ENCODE results near the gene XYLT1. TPM values are rescaled to one million over a fixed set of nuclear protein-coding genes. Genes with fewer than 3 reads are reported as not detected.

Gene XYLT1
- polyA plus RNA-seq, 1 of the 3 experiments (the other 2 are of a cell fraction) = 17.6 TPM

DNA sequence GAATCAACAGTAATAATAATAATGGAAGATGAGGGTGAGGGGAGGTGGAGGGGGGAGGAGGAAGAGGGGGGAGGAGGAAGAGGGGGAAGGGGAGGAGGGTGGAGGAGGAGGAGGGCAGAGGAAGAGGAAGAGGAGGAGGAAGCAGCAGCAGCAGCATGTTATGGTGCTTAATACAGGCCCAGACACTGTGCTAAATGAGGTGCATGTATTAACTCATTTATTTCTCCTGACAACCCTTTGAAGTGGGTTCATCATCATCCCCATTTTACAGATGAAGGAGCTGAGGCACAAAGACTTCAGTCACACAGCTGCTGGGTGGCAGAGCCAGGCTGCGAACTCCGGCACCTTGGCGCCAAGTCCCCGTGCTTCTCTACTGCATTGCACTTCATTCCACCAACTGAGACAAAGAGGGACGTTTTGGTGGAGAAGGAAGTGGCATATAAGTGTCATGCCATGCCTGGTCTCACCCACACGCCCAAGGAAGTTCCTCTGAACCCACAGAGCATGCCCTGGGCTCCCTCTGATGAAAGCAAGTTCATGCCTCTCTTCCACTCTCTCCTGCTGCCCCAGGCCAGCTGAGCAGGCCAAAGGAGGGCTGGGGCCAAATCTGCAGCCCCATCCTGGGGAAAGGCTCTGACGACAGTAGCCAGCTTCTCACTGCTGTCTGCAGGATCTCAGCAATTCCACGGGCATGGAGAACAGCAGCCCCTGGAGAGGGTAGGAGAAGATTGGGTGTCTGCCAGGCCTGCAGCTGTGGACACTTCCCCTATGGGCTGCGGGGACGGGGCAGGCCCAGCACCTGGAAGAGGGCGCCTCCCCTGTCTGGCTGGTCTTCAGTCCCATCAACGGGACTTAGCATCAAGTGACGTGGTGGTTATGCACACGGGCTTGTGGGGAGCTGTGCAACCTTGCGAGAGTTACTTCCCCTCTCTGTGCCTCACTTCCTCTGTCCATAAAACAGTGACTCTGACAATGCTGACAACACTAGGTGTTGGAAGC lies 21.8 kb downstream of the XYLT1 start:
- no peak overlapping the region for H3K9ac ChIP-seq
- peaks cover 3 to 45% of the 10 kb centered on the region in 2 experiments for H3K36me3 ChIP-seq (replicated peaks in 1 of 2; ENCODE audit: control insufficient read depth in 1 of 2, insufficient read depth in 2 of 2, low read length in 1 of 2)
- no peaks in the 10 kb centered on the region for H3K9me2 ChIP-seq
- H3K4me2 ChIP-seq = no peak overlapping the region
- peaks cover 99% of the 10 kb centered on the region for H3K79me2 ChIP-seq (ENCODE audit: insufficient read depth)
- peaks cover 100% of the 10 kb centered on the region for H4K20me1 ChIP-seq (ENCODE audit: insufficient read depth)
- peak; percentile 20 for DNase-seq
- H3K27ac ChIP-seq (ENCODE audit: low read depth in 2 of 2, low read length in 1 of 2) = peak overlapping the region in 1 of 2 experiments; percentile 19; a peak in 1 of 4 replicates
- peaks cover 36% of the 10 kb centered on the region for H3F3A ChIP-seq (replicated peaks; ENCODE audit: insufficient read depth)
- TF ChIP-seq EP300 (IDR thresholded peaks at IDR 0.05; ENCODE audit: borderline replicate concordance in 1 of 2, low read depth in 1 of 2, low read length in 1 of 2) (no peak), RXRA (IDR thresholded peaks at IDR 0.05; ENCODE audit: borderline replicate concordance, low read depth) (no peak), SIN3A (IDR thresholded peaks at IDR 0.05; ENCODE audit: borderline replicate concordance, low read depth, low read length) (no peak), MXI1 (IDR thresholded peaks at IDR 0.05; ENCODE audit: low read depth, low read length) (no peak), FOSL2 (IDR thresholded peaks at IDR 0.05; ENCODE audit: borderline replicate concordance, low read depth) (no peak), RFX5 (IDR thresholded peaks at IDR 0.05; ENCODE audit: low read length) (no peak)
- TF ChIP-seq, protein P1, sequence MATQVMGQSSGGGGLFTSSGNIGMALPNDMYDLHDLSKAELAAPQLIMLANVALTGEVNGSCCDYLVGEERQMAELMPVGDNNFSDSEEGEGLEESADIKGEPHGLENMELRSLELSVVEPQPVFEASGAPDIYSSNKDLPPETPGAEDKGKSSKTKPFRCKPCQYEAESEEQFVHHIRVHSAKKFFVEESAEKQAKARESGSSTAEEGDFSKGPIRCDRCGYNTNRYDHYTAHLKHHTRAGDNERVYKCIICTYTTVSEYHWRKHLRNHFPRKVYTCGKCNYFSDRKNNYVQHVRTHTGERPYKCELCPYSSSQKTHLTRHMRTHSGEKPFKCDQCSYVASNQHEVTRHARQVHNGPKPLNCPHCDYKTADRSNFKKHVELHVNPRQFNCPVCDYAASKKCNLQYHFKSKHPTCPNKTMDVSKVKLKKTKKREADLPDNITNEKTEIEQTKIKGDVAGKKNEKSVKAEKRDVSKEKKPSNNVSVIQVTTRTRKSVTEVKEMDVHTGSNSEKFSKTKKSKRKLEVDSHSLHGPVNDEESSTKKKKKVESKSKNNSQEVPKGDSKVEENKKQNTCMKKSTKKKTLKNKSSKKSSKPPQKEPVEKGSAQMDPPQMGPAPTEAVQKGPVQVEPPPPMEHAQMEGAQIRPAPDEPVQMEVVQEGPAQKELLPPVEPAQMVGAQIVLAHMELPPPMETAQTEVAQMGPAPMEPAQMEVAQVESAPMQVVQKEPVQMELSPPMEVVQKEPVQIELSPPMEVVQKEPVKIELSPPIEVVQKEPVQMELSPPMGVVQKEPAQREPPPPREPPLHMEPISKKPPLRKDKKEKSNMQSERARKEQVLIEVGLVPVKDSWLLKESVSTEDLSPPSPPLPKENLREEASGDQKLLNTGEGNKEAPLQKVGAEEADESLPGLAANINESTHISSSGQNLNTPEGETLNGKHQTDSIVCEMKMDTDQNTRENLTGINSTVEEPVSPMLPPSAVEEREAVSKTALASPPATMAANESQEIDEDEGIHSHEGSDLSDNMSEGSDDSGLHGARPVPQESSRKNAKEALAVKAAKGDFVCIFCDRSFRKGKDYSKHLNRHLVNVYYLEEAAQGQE (IDR thresholded peaks at IDR 0.05; ENCODE audit: low read depth, low read length) = no peak
- no peak overlapping the region for H2AFZ ChIP-seq (ENCODE audit: low read depth)
- ChIA-PET CTCF (interaction anchor here (0.6 to 1.4 kb wide), 4 partner anchors 8 to 254 kb away, joined by 3 to 6 read pairs (median 4); no protein-coding TSS in a partner anchor), POLR2A (no interaction called here)
- H3K9me3 ChIP-seq = no peaks in the 10 kb centered on the region
- H3K4me3 ChIP-seq (ENCODE audit: low read depth in 2 of 2, low read length in 1 of 2) = no peak overlapping the region
- H3K4me1 ChIP-seq (ENCODE audit: control insufficient read depth in 1 of 2, insufficient read depth in 2 of 2, low read depth in 1 of 2, low read length in 1 of 2) = peaks cover 0 to 20% of the 10 kb centered on the region in 2 experiments; a peak in 1 of 4 replicates
- 88% methylated on average over 10 of the region's 15 CpGs for WGBS (ENCODE audit: low lambda C conversion rate)
- H3K27me3 ChIP-seq (ENCODE audit: insufficient read depth) = no peaks in the 10 kb centered on the region

DNA sequence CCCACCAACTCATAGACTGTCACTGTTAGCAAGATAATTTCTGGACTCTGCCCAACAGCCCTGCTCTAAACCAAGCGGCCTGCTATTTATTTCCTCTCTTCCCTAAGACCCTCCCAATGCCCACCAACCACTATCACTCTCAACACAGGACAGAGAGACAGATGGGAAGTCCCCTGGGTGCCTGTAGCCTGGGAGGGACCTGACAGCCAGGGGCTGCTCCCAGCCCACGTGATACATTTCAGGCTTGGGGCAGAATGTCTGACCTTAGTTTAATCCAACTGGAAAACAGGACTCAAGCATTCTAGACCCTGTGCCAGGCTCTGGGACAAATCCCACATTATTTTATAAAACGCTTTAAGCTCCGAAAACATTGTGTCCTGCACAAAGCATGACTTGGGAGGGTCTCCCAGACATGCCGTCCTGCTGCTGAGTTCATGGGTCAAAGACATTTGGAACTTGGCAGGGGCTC lies 23.6 kb downstream of the XYLT1 start:
- DNase-seq = no peak
- H2AFZ ChIP-seq (ENCODE audit: low read depth) = no peak overlapping the region
- H3K27me3 ChIP-seq (ENCODE audit: insufficient read depth) = no peaks in the 10 kb centered on the region
- no peak overlapping the region for H3K9ac ChIP-seq
- H3K36me3 ChIP-seq (replicated peaks in 1 of 2; ENCODE audit: control insufficient read depth in 1 of 2, insufficient read depth in 2 of 2, low read length in 1 of 2) = peaks cover 3 to 46% of the 10 kb centered on the region in 2 experiments
- H3K4me1 ChIP-seq (ENCODE audit: control insufficient read depth in 1 of 2, insufficient read depth in 2 of 2, low read depth in 1 of 2, low read length in 1 of 2) = peaks cover 0 to 15% of the 10 kb centered on the region in 2 experiments; a peak in 1 of 4 replicates
- ChIA-PET POLR2A (no interaction called here), CTCF (no interaction called here)
- peaks cover 99% of the 10 kb centered on the region for H4K20me1 ChIP-seq (ENCODE audit: insufficient read depth)
- peaks cover 99% of the 10 kb centered on the region for H3K79me2 ChIP-seq (ENCODE audit: insufficient read depth)
- H3K4me3 ChIP-seq (ENCODE audit: low read depth in 2 of 2, low read length in 1 of 2) = no peak overlapping the region
- H3F3A ChIP-seq (replicated peaks; ENCODE audit: insufficient read depth) = peaks cover 37% of the 10 kb centered on the region
- TF ChIP-seq, protein P2, sequence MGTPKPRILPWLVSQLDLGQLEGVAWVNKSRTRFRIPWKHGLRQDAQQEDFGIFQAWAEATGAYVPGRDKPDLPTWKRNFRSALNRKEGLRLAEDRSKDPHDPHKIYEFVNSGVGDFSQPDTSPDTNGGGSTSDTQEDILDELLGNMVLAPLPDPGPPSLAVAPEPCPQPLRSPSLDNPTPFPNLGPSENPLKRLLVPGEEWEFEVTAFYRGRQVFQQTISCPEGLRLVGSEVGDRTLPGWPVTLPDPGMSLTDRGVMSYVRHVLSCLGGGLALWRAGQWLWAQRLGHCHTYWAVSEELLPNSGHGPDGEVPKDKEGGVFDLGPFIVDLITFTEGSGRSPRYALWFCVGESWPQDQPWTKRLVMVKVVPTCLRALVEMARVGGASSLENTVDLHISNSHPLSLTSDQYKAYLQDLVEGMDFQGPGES (IDR thresholded peaks at IDR 0.05; ENCODE audit: low read depth, low read length) = no peak
- TF ChIP-seq SIN3A (IDR thresholded peaks at IDR 0.05; ENCODE audit: borderline replicate concordance, low read depth, low read length) = no peak
- TF ChIP-seq, protein P3, sequence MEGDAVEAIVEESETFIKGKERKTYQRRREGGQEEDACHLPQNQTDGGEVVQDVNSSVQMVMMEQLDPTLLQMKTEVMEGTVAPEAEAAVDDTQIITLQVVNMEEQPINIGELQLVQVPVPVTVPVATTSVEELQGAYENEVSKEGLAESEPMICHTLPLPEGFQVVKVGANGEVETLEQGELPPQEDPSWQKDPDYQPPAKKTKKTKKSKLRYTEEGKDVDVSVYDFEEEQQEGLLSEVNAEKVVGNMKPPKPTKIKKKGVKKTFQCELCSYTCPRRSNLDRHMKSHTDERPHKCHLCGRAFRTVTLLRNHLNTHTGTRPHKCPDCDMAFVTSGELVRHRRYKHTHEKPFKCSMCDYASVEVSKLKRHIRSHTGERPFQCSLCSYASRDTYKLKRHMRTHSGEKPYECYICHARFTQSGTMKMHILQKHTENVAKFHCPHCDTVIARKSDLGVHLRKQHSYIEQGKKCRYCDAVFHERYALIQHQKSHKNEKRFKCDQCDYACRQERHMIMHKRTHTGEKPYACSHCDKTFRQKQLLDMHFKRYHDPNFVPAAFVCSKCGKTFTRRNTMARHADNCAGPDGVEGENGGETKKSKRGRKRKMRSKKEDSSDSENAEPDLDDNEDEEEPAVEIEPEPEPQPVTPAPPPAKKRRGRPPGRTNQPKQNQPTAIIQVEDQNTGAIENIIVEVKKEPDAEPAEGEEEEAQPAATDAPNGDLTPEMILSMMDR (IDR thresholded peaks at IDR 0.05) = no peak
- no peak for TF ChIP-seq EP300 (IDR thresholded peaks at IDR 0.05; ENCODE audit: borderline replicate concordance in 1 of 2, low read depth in 1 of 2, low read length in 1 of 2)
- TF ChIP-seq TAF1 (IDR thresholded peaks at IDR 0.05; ENCODE audit: borderline replicate concordance, low read depth, low read length) = no peak
- TF ChIP-seq EZH2phosphoT487 (IDR thresholded peaks at IDR 0.05; ENCODE audit: borderline replicate concordance, low read depth) = no peak
- no peak for TF ChIP-seq SMC3 (IDR thresholded peaks at IDR 0.05; ENCODE audit: low read depth, low read length)
- 72% methylated on average over 5 of the region's 5 CpGs for WGBS (ENCODE audit: low lambda C conversion rate)
- no peak overlapping the region for H3K4me2 ChIP-seq
- H3K9me2 ChIP-seq = no peaks in the 10 kb centered on the region
- H3K9me3 ChIP-seq = no peaks in the 10 kb centered on the region
- H3K27ac ChIP-seq (ENCODE audit: low read depth in 2 of 2, low read length in 1 of 2) = no peak overlapping the region

All from SK-N-SH (cell line).